SU-DHL-6 (cell line): ENCODE results near the gene BRPF3.

ENCODE experiments used
- EZH2phosphoT487 ChIP-seq: fragments of 200-600 bp; sonication (generic), shearing (Covaris generic); conservative IDR thresholded peaks from 2 replicates; pipeline ENCODE4 v1.6.1; 2018; ENCODE audit warnings: mild to moderate bottlenecking, antibody characterized with exemption, low read length, moderate library complexity, mixed read lengths
- TF ChIP-seq, protein P1 (sequence below): fragments of 200-600 bp; sonication (generic); IDR thresholded peaks from one replicate; pipeline ENCODE4 v1.5.1; 2017; ENCODE audit warnings: antibody characterized with exemption, mild to moderate bottlenecking, low read length, moderate library complexity; ENCODE audit not compliant: insufficient read depth, poor library complexity, severe bottlenecking

DNA sequence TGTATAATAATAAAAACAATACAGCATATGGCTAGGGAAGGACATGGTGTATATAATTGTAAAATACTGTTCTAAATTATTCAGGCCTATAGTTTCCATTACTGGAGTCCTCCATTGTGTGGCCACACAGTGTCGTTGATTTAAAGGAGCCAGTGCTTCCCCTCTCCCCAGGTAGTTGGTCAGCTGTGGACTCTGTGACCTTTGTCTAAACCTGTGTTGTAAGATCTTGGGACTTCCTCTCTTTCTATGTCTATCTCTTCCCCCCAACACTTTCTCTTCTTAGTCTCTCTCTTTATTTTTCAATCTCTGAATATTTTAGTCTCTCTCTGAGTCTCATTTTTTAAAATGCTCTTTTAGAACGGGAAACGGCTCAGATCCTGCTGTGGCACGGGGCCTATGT, 35.6 kb downstream of the BRPF3 start:
- TF ChIP-seq, protein P1, sequence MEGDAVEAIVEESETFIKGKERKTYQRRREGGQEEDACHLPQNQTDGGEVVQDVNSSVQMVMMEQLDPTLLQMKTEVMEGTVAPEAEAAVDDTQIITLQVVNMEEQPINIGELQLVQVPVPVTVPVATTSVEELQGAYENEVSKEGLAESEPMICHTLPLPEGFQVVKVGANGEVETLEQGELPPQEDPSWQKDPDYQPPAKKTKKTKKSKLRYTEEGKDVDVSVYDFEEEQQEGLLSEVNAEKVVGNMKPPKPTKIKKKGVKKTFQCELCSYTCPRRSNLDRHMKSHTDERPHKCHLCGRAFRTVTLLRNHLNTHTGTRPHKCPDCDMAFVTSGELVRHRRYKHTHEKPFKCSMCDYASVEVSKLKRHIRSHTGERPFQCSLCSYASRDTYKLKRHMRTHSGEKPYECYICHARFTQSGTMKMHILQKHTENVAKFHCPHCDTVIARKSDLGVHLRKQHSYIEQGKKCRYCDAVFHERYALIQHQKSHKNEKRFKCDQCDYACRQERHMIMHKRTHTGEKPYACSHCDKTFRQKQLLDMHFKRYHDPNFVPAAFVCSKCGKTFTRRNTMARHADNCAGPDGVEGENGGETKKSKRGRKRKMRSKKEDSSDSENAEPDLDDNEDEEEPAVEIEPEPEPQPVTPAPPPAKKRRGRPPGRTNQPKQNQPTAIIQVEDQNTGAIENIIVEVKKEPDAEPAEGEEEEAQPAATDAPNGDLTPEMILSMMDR, result no peak
- no peak for TF ChIP-seq EZH2phosphoT487
